ENCODE results near the gene RHBDL2. TPM values are rescaled to one million over a fixed set of nuclear protein-coding genes. Genes with fewer than 3 reads are reported as not detected.

Gene RHBDL2
- total and polyA plus RNA-seq, 2 of the 13 experiments (the other 11 are each of a cell fraction or from before 2014, with no cell fraction given), result 3.3 to 5.4 TPM

DNA sequence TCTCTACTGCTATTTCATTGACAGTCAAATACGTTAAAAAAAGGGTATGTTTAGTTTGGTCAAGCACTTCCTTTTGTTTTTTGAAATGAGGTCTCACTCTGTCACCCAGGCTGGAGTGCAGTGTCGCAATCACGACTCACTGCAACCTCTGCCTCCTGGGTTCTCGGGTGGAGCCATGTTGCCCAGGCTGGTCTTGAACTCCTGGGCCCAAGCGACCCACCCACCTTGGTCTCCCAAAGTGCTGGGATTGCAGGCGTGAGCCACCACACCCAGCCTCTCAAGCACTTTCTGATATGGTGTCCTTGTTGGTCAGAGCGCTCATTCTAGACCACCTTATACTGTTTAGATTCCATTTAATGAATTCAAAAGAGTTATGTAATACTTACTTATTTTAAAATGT is 20.9 kb upstream of the RHBDL2 start (continued):
- TF ChIP-seq ZNF761 (CRISPR knock-in tag; conservative IDR thresholded peaks at IDR 0.05) (no peak), ARID5B (CRISPR knock-in tag; IDR thresholded peaks at IDR 0.05) (peak; percentile 30; the same call in 1 of the 2 replicates), ZMYM3 (CRISPR knock-in tag; IDR thresholded peaks at IDR 0.05) (0 out of 2 replicates have a peak, but pooled peaks have one; percentile 49), NR2F6 (IDR thresholded peaks at IDR 0.05) (no peak), NR2F6 (CRISPR knock-in tag; IDR thresholded peaks at IDR 0.05) (0 out of 2 replicates have a peak, but pooled peaks have one; percentile 21), SOX5 (CRISPR knock-in tag; IDR thresholded peaks at IDR 0.05; ENCODE audit: borderline replicate concordance) (peak; percentile 58; the same call in 1 of the 2 replicates), ZKSCAN5 (CRISPR knock-in tag; IDR thresholded peaks at IDR 0.05) (no peak), ZMYM4 (CRISPR knock-in tag; IDR thresholded peaks at IDR 0.05) (peak; percentile 55), ZNF407 (CRISPR knock-in tag; IDR thresholded peaks at IDR 0.05; ENCODE audit: not compliant biosample characterization) (no peak)
- TF ChIP-seq, protein P1, sequence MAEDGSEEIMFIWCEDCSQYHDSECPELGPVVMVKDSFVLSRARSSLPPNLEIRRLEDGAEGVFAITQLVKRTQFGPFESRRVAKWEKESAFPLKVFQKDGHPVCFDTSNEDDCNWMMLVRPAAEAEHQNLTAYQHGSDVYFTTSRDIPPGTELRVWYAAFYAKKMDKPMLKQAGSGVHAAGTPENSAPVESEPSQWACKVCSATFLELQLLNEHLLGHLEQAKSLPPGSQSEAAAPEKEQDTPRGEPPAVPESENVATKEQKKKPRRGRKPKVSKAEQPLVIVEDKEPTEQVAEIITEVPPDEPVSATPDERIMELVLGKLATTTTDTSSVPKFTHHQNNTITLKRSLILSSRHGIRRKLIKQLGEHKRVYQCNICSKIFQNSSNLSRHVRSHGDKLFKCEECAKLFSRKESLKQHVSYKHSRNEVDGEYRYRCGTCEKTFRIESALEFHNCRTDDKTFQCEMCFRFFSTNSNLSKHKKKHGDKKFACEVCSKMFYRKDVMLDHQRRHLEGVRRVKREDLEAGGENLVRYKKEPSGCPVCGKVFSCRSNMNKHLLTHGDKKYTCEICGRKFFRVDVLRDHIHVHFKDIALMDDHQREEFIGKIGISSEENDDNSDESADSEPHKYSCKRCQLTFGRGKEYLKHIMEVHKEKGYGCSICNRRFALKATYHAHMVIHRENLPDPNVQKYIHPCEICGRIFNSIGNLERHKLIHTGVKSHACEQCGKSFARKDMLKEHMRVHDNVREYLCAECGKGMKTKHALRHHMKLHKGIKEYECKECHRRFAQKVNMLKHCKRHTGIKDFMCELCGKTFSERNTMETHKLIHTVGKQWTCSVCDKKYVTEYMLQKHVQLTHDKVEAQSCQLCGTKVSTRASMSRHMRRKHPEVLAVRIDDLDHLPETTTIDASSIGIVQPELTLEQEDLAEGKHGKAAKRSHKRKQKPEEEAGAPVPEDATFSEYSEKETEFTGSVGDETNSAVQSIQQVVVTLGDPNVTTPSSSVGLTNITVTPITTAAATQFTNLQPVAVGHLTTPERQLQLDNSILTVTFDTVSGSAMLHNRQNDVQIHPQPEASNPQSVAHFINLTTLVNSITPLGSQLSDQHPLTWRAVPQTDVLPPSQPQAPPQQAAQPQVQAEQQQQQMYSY (CRISPR knock-in tag; IDR thresholded peaks at IDR 0.05), result no peak
- TF ChIP-seq, protein P2, sequence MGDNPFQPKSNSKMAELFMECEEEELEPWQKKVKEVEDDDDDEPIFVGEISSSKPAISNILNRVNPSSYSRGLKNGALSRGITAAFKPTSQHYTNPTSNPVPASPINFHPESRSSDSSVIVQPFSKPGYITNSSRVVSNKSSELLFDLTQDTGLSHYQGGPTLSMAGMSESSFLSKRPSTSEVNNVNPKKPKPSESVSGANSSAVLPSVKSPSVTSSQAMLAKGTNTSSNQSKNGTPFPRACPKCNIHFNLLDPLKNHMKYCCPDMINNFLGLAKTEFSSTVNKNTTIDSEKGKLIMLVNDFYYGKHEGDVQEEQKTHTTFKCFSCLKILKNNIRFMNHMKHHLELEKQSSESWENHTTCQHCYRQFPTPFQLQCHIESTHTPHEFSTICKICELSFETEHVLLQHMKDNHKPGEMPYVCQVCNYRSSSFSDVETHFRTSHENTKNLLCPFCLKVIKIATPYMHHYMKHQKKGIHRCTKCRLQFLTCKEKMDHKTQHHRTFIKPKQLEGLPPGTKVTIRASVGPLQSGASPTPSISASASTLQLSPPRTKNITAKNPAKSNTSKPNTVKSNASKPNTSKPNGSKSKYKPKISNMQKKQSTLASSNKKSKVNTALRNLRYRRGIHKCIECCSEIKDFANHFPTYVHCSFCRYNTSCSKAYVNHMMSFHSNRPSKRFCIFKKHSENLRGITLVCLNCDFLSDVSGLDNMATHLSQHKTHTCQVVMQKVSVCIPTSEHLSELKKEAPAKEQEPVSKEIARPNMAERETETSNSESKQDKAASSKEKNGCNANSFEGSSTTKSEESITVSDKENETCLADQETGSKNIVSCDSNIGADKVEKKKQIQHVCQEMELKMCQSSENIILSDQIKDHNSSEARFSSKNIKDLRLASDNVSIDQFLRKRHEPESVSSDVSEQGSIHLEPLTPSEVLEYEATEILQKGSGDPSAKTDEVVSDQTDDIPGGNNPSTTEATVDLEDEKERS (CRISPR knock-in tag; IDR thresholded peaks at IDR 0.05), result 0 out of 2 replicates have a peak, but pooled peaks have one; percentile 54
